DOHH2 (cell line): ENCODE results near the gene LRRC7.

Source experiments
- H3F3A ChIP-seq: fragments of 200-600 bp; sonication (generic), shearing (Covaris generic); 2 replicates; pipeline ENCODE4 v1.6.0; 2016; ENCODE audit warnings: antibody characterized with exemption, mild to moderate bottlenecking; ENCODE audit not compliant: control insufficient read depth, insufficient read depth
- H3K27ac ChIP-seq: fragments of 200-600 bp; sonication (generic); 2 replicates; pipeline ENCODE4 v1.5.1; 2014; ENCODE audit warnings: low read depth, mild to moderate bottlenecking, low read length, moderate library complexity
- H3K27me3 ChIP-seq: fragments of 200-600 bp; sonication (generic); 2 replicates; pipeline ENCODE4 v1.6.1; 2014; ENCODE audit warnings: mild to moderate bottlenecking, low read length, mixed read lengths; ENCODE audit not compliant: control insufficient read depth
- H3K36me3 ChIP-seq: fragments of 200-600 bp; sonication (generic); 2 replicates; pipeline ENCODE4 v1.6.1; 2014; ENCODE audit warnings: mild to moderate bottlenecking, low read length, moderate library complexity, mixed read lengths; ENCODE audit not compliant: control insufficient read depth
- H3K4me1 ChIP-seq: fragments of 200-600 bp; sonication (generic); 2 replicates; pipeline ENCODE4 v1.6.1; 2014; ENCODE audit warnings: mild to moderate bottlenecking, low read length, mixed read lengths; ENCODE audit not compliant: control insufficient read depth
- H3K4me2 ChIP-seq: fragments of 200-600 bp; sonication (generic); 2 replicates; pipeline ENCODE4 v1.6.0; 2014; ENCODE audit warnings: mild to moderate bottlenecking, low read length, moderate library complexity
- H3K4me3 ChIP-seq: fragments of 200-600 bp; sonication (generic); 2 replicates; pipeline ENCODE4 v1.5.1; 2014; ENCODE audit warnings: mild to moderate bottlenecking, low read length, mixed read lengths
- H3K79me2 ChIP-seq: fragments of 200-600 bp; sonication (generic); 2 replicates; pipeline ENCODE4 v1.6.1; 2014; ENCODE audit warnings: mild to moderate bottlenecking, low read length, mixed read lengths; ENCODE audit not compliant: control insufficient read depth
- H3K9me2 ChIP-seq: fragments of 200-600 bp; sonication (generic); replicated peaks from 2 replicates; pipeline ENCODE4 v1.6.1; 2014; ENCODE audit warnings: mild to moderate bottlenecking, low read length, mixed read lengths; ENCODE audit not compliant: control insufficient read depth
- H3K9me3 ChIP-seq: fragments of 200-600 bp; sonication (generic); 2 replicates; pipeline ENCODE4 v1.6.1; 2014; ENCODE audit warnings: antibody characterized with exemption, low read length, mixed read lengths; ENCODE audit not compliant: control insufficient read depth, insufficient read depth
- H4K20me1 ChIP-seq: fragments of 200-600 bp; sonication (generic); 2 replicates; pipeline ENCODE4 v1.6.0; 2014; ENCODE audit warnings: low read depth, mild to moderate bottlenecking, antibody characterized with exemption, low read length, moderate library complexity; ENCODE audit not compliant: control insufficient read depth, insufficient read depth
- CTCF ChIP-seq: fragments of 200-600 bp; sonication (generic); IDR thresholded peaks from one replicate; pipeline ENCODE4 v1.5.1; 2014; ENCODE audit warnings: antibody characterized with exemption, mild to moderate bottlenecking, low read depth, low read length; ENCODE audit not compliant: poor library complexity, severe bottlenecking
- EZH2phosphoT487 ChIP-seq: fragments of 200-600 bp; sonication (generic); IDR thresholded peaks from 2 replicates; pipeline ENCODE4 v1.6.1; 2017; ENCODE audit warnings: borderline replicate concordance, mild to moderate bottlenecking, antibody characterized with exemption, low read length, moderate library complexity, mixed read lengths

The LRRC7 gene

GRCh38 chr1:70086897-70087296 lies 519.2 kb downstream of the LRRC7 start:
- TF ChIP-seq CTCF (no peak), EZH2phosphoT487 (no peak)
- H3K79me2 ChIP-seq = no peaks in the 10 kb centered on the region

GRCh38 chr1:70090141-70090540 lies 522.4 kb downstream of the LRRC7 start:
- H3K4me1 ChIP-seq = no peaks in the 10 kb centered on the region
- no peaks in the 10 kb centered on the region for H3K36me3 ChIP-seq
- no peaks in the 10 kb centered on the region for H3K9me3 ChIP-seq
- no peak overlapping the region for H3K4me2 ChIP-seq
- no peak for TF ChIP-seq EZH2phosphoT487
- TF ChIP-seq CTCF = no peak
- no peaks in the 10 kb centered on the region for H3K79me2 ChIP-seq
- H3K4me3 ChIP-seq = no peak overlapping the region
- H3F3A ChIP-seq = no peaks in the 10 kb centered on the region
- no peak overlapping the region for H3K27ac ChIP-seq
- H3K9me2 ChIP-seq = no peaks in the 10 kb centered on the region
- H4K20me1 ChIP-seq = no peaks in the 10 kb centered on the region
- 0 out of 2 replicates have a peak, but pooled peaks cover 6% of the 10 kb centered on the region for H3K27me3 ChIP-seq

More at GRCh38 chr1:70086897-70087296, 519.2 kb downstream of the LRRC7 start:
- Histone ChIP-seq H4K20me1 (no peaks in the 10 kb centered on the region), H3K4me1 (peaks cover 9% of the 10 kb centered on the region), H3K9me2 (no peaks in the 10 kb centered on the region), H3K36me3 (no peaks in the 10 kb centered on the region), H3K27me3 (0 out of 2 replicates have a peak, but pooled peaks cover 6% of the 10 kb centered on the region), H3K4me3 (no peak overlapping the region), H3F3A (no peaks in the 10 kb centered on the region), H3K4me2 (no peak overlapping the region), H3K27ac (no peak overlapping the region), H3K9me3 (no peaks in the 10 kb centered on the region)

- Histone ChIP-seq H3K4me3 (no peak overlapping the region), H3K27me3 (0 out of 2 replicates have a peak, but pooled peaks cover 10% of the 10 kb centered on the region), H3F3A (no peaks in the 10 kb centered on the region), H3K27ac (no peak overlapping the region), H3K4me2 (no peak overlapping the region), H4K20me1 (no peaks in the 10 kb centered on the region), H3K9me3 (no peaks in the 10 kb centered on the region), H3K79me2 (no peaks in the 10 kb centered on the region), H3K4me1 (no peaks in the 10 kb centered on the region), H3K9me2 (no peaks in the 10 kb centered on the region), H3K36me3 (no peaks in the 10 kb centered on the region)
- no peak for TF ChIP-seq EZH2phosphoT487
- TF ChIP-seq CTCF = no peak
Measured at GRCh38 chr1:70090875-70091274, 523.2 kb downstream of the LRRC7 start.
